K562 (cell line): Measurements from ENCODE around the gene STK11. TPM values are rescaled to one million over a fixed set of nuclear protein-coding genes. Genes with fewer than 3 reads are reported as not detected.

Source experiments
- E2F8 ChIP-seq: fragments of 450-650 bp; IDR thresholded peaks from 2 replicates; pipeline ENCODE4 v1.7.1; 2018; ENCODE audit warnings: mild to moderate bottlenecking, low read depth; ENCODE audit not compliant: partially characterized antibody
- FOXA1 ChIP-seq: fragments of 450-650 bp; IDR thresholded peaks from 2 replicates; pipeline ENCODE4 v1.6.1; 2016; ENCODE audit warnings: mild to moderate bottlenecking, borderline replicate concordance
- MGA ChIP-seq: fragments of 450-650 bp; IDR thresholded peaks from 2 replicates; pipeline ENCODE4 v1.6.1; 2016; ENCODE audit warnings: mild to moderate bottlenecking, moderate library complexity
- MXI1 ChIP-seq: IDR thresholded peaks from 2 replicates; pipeline ENCODE4 v1.6.1; 2011; ENCODE audit warnings: low read depth, mild to moderate bottlenecking, improper control_type of control experiment, low read length
- NR2C1 ChIP-seq, 2 experiments: fragments of 450-650 bp; IDR thresholded peaks; 2 replicates each; pipeline ENCODE4 v1.6.1; 2017; ENCODE audit warnings: mild to moderate bottlenecking in 2 of 2, antibody characterized with exemption in 1 of 2, inconsistent platforms in 1 of 2, missing compliant biosample characterization in 1 of 2, missing genetic modification characterization in 1 of 2
- POLR2B ChIP-seq: fragments of 450-650 bp; IDR thresholded peaks from 2 replicates; pipeline ENCODE4 v1.6.1; 2018; ENCODE audit warnings: low read depth; ENCODE audit not compliant: partially characterized antibody
- RBM22 ChIP-seq: fragments of 200-400 bp; formaldehyde crosslinking; IDR thresholded peaks from 2 replicates; pipeline ENCODE4 v1.6.1; 2018; ENCODE audit warnings: low read length, low read depth; ENCODE audit not compliant: poor library complexity, severe bottlenecking
- SIN3B ChIP-seq: fragments of 450-650 bp; IDR thresholded peaks from 2 replicates; pipeline ENCODE4 v1.6.1; 2017; ENCODE audit warnings: low read depth, mild to moderate bottlenecking, moderate library complexity
- SMARCA4 ChIP-seq: fragments of 450-650 bp; IDR thresholded peaks from 2 replicates; pipeline ENCODE4 v1.6.1; 2016
- VEZF1 ChIP-seq: fragments of 200-800 bp; sonication (Bioruptor generic); IDR thresholded peaks from 2 replicates; pipeline ENCODE4 v1.6.1; 2017; ENCODE audit warnings: missing genetic modification characterization, missing compliant biosample characterization
- ZBTB7A ChIP-seq: IDR thresholded peaks from 2 replicates; pipeline ENCODE4 v1.6.1; 2011; ENCODE audit warnings: low read depth, mild to moderate bottlenecking, low read length, moderate library complexity, borderline replicate concordance; ENCODE audit not compliant: control insufficient read depth
- ZNF445 ChIP-seq: fragments of 250-450 bp; sonication (Bioruptor Pico); IDR thresholded peaks from 2 replicates; pipeline ENCODE4 v1.4.0; 2020; ENCODE audit warnings: low read depth, mild to moderate bottlenecking, moderate library complexity
- ZNF57 ChIP-seq: fragments of 450-650 bp; formaldehyde crosslinking; IDR thresholded peaks from 2 replicates; pipeline ENCODE4 v1.4.0; 2020; ENCODE audit warnings: mild to moderate bottlenecking, moderate library complexity
- polyA plus RNA-seq, 8 experiments: library from polyadenylated mRNA; depleted of rRNA in 4 of 8; stranded (reverse) in 5 of 8; unstranded in 3 of 8; fragments of >200 nt; fragmentation: Nextera tagmentation in 2 of 8; fragmentation: Illumina TruSeq in 1 of 8; extraction: Ambion mirVana in 2 of 8; extraction: Trizol in 1 of 8; gene quantifications; 2 replicates each; pipeline versions ENCODE4 v1.2.1 to v1.2.3, GENCODE V29; 2011 to 2014; ENCODE audit warnings: inconsistent platforms in 1 of 8, missing spikeins in 1 of 8
- total RNA-seq, 7 experiments: library from RNA; depleted of rRNA in 6 of 7; stranded (reverse); fragments of >200 nt in 6 of 7; fragmentation: Illumina TruSeq in 2 of 7; extraction: Trizol in 2 of 7; gene quantifications; 2 replicates each; pipeline versions ENCODE4 v1.2.1 to v1.2.3, GENCODE V29; 2011 to 2021; ENCODE audit warnings: low replicate concordance in 1 of 7

STK11 gene
- total and polyA plus RNA-seq, 9 of the 15 experiments (the other 6 are each of a cell fraction or from before 2014, with no cell fraction given): 0.15 to 96.5 (median 31.7) TPM

- TF ChIP-seq MGA (no peak), MXI1 (no peak), FOXA1 (no peak), ZNF57 (CRISPR knock-in tag) (no peak), RBM22 (peak; percentile 65), NR2C1 (IDR thresholded peaks at IDR 0.05) (no peak), NR2C1 (tag; IDR thresholded peaks at IDR 0.05) (no peak), E2F8 (peak; percentile 26), VEZF1 (peak; percentile 39; the same call in 1 of the 2 replicates), SIN3B (no peak), ZNF445 (CRISPR knock-in tag) (no peak), SMARCA4 (no peak), POLR2B (peak; percentile 42), ZBTB7A (0 out of 2 replicates have a peak, but pooled peaks have one; percentile 34)
Observed at GRCh38 chr19:1258163-1258492, 52.5 kb downstream of the STK11 start (continued).
